ENCODE data around the gene ZNF76.
A peak's percentile ranks its signal among the peaks of the same experiment; 100 is the strongest.
"Not testable (repeated sequence)": the region's sequence is repeated elsewhere in the genome, so short reads cannot be mapped to it uniquely, and the experiment has no call there.

ZNF76 gene

GRCh38 chr6:35332074-35332887 is 72.7 kb downstream of the ZNF76 start:
- H3K27me3 Mint-ChIP-seq; H3K36me3 Mint-ChIP-seq (ENCODE audit: low read depth); H3K4me3 Mint-ChIP-seq; H3K9me3 Mint-ChIP-seq: not testable (repeated sequence)
- Mint-ChIP-seq H3K4me1 (ENCODE audit: low read depth) (peaks cover 25% of the 10 kb centered on the region), H3K27ac (peak overlapping the region; percentile 88)
- peak; percentile 67 for DNase-seq

- H3K4me3 Mint-ChIP-seq = no peak overlapping the region
- H3K27me3 Mint-ChIP-seq = no peaks in the 10 kb centered on the region
- peaks cover 51% of the 10 kb centered on the region for H3K4me1 Mint-ChIP-seq (ENCODE audit: low read depth)
- DNase-seq = no peak
- H3K9me3 Mint-ChIP-seq = no peaks in the 10 kb centered on the region
- H3K27ac Mint-ChIP-seq = peak overlapping the region; percentile 98
- peaks cover 32% of the 10 kb centered on the region for H3K36me3 Mint-ChIP-seq (ENCODE audit: low read depth)
Measured at GRCh38 chr6:35341557-35341956, 82.0 kb downstream of the ZNF76 start.

- H3K4me3 Mint-ChIP-seq = peak within 1 kb of the TSS; percentile 96
- peak; percentile 99 for DNase-seq
- H3K4me1 Mint-ChIP-seq (ENCODE audit: low read depth) = peaks cover 53% of the 10 kb centered on the region
- no peaks in the 10 kb centered on the region for H3K27me3 Mint-ChIP-seq
- H3K9me3 Mint-ChIP-seq = no peaks in the 10 kb centered on the region
- peak within 1 kb of the TSS; percentile 98 for H3K27ac Mint-ChIP-seq
- H3K36me3 Mint-ChIP-seq (ENCODE audit: low read depth) = peaks cover 41% of the 10 kb centered on the region
Measured at GRCh38 chr6:35342258-35343091, 82.9 kb downstream of the ZNF76 start, which contains the start of gene PPARD. TSS of gene PPARD (plus strand) at chr6:35342558. CDS start at chr6:35411088, 68,530 bp downstream.

- no peaks in the 10 kb centered on the region for H3K27me3 Mint-ChIP-seq
- peak; percentile 30 for DNase-seq
- H3K9me3 Mint-ChIP-seq = no peaks in the 10 kb centered on the region
- peaks cover 44% of the 10 kb centered on the region for H3K36me3 Mint-ChIP-seq (ENCODE audit: low read depth)
- H3K27ac Mint-ChIP-seq = peak overlapping the region; percentile 90
- H3K4me1 Mint-ChIP-seq (ENCODE audit: low read depth) = peaks cover 53% of the 10 kb centered on the region
- peak overlapping the region; percentile 96 for H3K4me3 Mint-ChIP-seq
Measured at GRCh38 chr6:35343092-35343834, 83.7 kb downstream of the ZNF76 start.

- Mint-ChIP-seq H3K36me3 (ENCODE audit: low read depth) (peaks cover 50% of the 10 kb centered on the region), H3K27ac (peak overlapping the region; percentile 90), H3K4me1 (ENCODE audit: low read depth) (peaks cover 60% of the 10 kb centered on the region), H3K4me3 (peak overlapping the region; percentile 96), H3K9me3 (no peaks in the 10 kb centered on the region), H3K27me3 (no peaks in the 10 kb centered on the region)
- peak; percentile 19 for DNase-seq
Measured at GRCh38 chr6:35343835-35344550, 84.5 kb downstream of the ZNF76 start.

All from activated T-cell treated with anti-CD3 and anti-CD28 coated beads, Interleukin-2, amount 50 U/mL, for 24 hours (primary cell).